GM18868 (cell line): ENCODE results near the gene TCF19.

Experiments
- ATAC-seq: cut with Tn5 transposase; IDR thresholded peaks from one replicate; pipeline ENCODE4 v1.9.1; 2021; ENCODE audit warnings: mild to moderate bottlenecking, moderate library complexity; ENCODE audit not compliant: unreplicated experiment

Gene TCF19

DNA sequence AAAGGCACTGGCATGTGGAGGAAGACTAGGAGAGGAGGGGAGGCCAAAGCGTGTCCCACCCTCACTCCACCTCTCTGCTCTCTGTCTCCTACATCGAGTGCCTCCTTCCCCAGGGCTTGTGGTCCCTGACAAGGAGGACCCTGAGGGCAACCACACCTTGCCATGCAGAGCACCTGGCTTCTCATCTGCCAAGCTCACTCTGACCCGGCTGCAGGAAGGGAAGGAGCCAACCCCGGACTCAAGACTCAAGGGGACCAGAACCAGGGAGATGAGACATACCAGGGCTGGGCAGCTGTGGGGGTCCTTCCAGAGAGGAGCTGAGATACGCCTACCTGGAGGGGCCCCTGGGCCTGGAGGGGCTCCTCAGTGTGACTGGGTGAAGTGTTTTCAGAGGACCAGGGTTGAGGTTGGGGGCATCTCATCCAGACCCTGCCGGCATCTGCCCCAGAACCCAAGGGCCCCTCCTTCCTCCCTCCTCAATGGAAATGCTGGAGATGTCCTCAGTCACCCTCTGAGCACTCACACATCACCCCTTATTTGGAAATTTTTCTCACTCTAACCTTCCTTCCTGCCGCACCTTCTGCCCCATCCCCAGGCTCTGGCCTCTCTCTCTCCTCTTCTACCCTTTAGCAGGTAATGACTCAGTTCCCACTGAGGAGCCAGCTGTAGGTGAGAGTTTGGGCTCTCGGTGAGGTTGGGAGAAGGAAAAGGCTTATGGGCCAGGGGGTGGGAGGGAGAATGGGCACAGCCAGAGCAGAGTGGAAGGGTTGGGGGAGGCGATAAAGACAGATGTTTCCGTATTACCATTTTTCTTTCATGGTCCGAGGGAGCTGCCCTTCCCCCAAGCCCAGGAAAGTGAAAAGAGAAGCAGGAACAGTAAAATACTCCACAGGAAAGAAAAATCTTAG, 44.1 kb downstream of the TCF19 start:
- ATAC-seq: no peak

DNA sequence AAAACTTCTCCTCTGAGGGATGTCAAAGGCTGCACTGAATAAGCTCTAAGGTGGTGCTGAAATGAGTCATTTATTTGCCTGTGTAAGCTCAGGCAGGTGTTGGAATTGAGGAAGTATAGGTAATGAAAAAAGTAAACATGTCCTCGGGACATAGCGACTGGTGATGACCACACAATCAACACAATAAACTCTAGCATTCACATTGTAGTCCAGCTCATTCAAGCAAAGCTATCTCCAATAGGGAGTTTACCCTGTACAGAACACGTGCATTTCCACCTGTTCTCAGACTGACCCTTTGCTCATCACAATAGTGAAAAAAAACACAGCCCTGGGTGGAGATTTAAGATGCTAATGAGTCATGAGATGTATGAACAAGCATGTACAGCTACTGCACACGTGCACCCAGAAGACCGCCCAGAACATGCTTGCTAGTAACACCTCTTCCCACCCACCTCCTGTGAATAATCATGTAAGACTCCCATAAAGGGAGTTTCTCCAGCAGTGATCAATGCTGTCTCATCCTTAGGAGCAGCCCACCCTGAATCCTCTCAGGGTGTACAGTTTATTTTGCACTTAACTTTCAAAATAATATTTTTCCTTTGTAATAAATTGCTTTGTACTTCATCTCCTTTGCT, 45.1 kb downstream of the TCF19 start:
- ATAC-seq: peak; percentile 55

DNA sequence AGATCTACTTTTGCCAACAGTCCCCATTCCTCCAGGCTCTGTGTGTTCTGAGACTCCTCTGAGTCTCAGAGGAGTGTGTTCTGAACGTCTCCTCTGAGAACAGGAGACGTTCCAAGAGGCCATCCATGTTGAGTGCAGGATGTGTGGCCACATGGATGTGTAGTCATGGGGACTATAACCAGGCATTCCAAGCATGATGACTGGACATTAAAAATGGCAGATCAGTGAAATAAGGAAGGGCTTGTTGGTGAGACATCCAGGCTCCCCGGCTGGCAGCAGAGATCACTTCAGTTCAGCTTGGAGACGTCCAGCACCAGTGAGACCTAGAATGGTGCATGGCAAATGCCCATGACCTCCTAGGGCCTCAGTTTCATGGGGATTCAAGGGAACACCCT, 46.4 kb downstream of the TCF19 start:
- no peak for ATAC-seq

DNA sequence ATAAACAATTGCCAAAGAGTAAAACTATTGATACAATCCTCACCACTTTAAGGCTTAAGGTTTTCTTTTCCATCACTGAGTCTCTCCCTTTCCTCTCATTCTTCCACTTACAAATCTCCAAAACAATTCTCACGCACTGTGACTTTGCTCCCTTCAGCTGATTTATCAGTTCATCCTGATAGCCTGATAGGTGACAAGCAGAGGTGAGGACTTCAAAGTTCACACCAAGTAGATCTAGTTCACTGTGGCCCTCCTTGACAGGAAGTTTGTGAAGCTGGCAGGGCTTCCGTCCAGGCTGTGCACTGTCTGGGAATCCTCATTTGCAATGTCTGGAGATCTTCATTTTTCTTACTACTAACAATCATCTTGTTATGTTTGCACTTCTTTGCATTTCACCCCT, 47.2 kb downstream of the TCF19 start:
- ATAC-seq: no peak

DNA sequence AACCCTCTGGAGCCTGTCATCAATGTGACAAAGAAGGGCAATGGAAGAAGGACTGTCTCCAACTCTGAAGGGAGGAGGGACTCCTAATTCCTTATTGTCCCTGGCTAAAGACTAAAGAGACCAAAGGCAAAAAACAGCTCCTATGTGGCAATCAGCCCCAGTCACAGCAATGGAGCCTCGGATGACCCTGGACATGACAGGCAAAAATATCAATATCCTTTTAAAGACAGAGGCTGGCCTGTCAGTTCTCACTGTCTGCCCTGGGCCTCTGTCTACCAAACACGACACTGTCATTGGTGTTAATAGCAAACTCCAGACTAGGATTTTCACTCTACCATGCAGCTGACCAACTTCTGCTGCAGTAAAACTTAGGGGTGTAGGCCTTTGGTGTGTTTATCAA, 50.1 kb downstream of the TCF19 start:
- no peak for ATAC-seq

DNA sequence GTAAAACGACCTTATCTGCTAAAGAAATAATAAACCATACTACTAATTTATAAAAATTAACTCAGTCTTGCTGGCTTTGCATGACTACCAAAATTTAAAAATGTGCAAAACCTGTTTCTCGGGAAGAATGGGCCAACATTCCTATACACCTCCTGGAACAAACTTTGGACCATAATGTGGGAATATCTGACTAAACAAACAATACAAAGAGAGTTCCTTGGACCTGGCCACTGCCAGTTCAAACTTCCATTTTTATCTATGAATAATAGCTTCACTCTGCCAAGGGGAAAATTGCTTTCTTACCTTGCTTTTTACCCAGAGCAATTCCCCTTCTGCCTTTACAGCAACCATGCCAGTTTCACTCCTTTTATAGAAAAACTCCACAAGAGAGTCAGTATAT, 50.7 kb downstream of the TCF19 start:
- ATAC-seq: no peak

DNA sequence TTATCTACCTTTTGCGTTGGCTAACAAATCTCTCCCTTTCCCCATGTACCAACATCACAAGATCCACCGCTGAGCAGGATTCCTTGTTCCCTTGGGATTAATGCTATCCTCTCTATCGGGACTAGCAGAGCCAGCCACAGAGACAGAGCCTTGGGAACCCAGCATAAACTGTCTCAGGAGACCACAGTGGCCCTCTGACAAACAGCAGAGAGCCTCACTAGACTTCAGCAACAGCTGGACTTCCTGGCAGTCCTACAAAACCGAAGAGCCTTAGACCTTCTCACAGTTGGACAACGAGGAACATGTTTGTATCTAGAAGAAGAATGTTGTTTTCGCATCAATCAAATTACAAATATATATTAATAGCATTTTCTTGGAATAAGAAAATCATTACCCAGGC, 51.7 kb downstream of the TCF19 start:
- ATAC-seq: no peak

DNA sequence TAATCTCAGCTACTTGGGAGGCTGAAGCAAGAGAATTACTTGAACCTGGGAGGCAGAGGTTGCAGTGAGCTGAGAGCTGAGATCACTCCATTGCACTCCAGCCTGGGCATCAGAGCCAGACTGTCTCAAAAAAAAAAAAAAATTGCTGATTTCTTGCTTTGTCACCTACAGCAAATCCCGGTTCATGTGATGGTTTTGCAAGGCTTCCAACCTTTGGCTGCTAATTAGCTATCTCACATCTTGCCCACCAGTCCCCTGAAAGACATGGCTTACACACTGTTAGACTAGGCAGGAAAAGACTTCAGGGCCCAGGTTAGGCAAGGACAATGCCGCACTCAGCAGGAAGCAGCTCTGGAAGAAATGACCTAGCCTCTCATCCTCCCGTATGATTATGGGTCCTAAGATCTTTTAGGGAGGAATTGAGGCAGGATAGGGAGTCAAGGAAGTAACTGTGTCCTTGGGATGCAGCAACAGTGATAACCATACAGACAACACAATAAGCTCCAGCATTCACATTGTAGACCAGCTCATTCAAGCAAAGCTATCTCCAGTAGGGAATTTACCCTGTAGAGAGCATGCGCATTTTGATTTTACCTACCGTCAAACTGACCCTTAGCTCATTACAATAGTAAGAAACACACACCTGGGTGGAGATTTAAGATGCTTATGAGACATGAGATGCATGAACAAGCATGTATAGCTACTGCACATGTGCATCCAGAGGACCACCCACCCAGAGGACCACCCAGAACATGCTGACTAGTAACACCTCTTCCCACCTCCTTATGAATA, 52.5 kb downstream of the TCF19 start:
- no peak for ATAC-seq
